T-cell (primary cell): ENCODE measurements around the gene PHF2. TPM values are rescaled to one million over a fixed set of nuclear protein-coding genes. Genes with fewer than 3 reads are reported as not detected.

ENCODE experiments used
- ATAC-seq, 4 experiments: fragments of 200-7000 bp in 3 of 4; fragments of 150-1000 bp in 1 of 4; cut with Tn5 transposase; replicated peaks in 1 of 4; 1 replicate in 3 of 4; 2 replicates in 1 of 4; pipeline ENCODE4 v1.10.0; 2021; ENCODE audit warnings: moderate library complexity in 3 of 4, mild to moderate bottlenecking in 2 of 4, moderate number of reproducible peaks in 1 of 4
- CTCF ChIA-PET, 2 donors: fragments of 300-600 bp; sonication (Branson Sonifier 250); formaldehyde crosslinking; loops; one replicate each; lab custom pipeline; 2022; ENCODE audit warnings: antibody characterized with exemption in 2 of 2; lab: Charles Lee
- POLR2A ChIA-PET, 2 donors: fragments of 300-600 bp; sonication (Branson Sonifier 250); formaldehyde crosslinking; loops; one replicate each; lab custom pipeline; 2022; ENCODE audit warnings: antibody characterized with exemption in 2 of 2; lab: Charles Lee
- DNase-seq, 35 experiments: peaks; one replicate each; pipeline versions ENCODE4 v3.0.0 to v3.0.0-alpha.2; 2013 to 2023
- H3K27ac ChIP-seq: one replicate; pipeline ENCODE4 v1.5.1; 2013; ENCODE audit warnings: low read length
- H3K27me3 ChIP-seq, 2 experiments: replicated peaks in 1 of 2; 1 replicate in 1 of 2; 2 replicates in 1 of 2; pipeline versions ENCODE4 v1.6.1 to v1.7.0; 2013; ENCODE audit warnings: low read length in 1 of 2, mixed read lengths in 1 of 2; ENCODE audit not compliant: control insufficient read depth in 2 of 2, insufficient read depth in 2 of 2; ENCODE audit errors: extremely low read depth in 1 of 2
- H3K36me3 ChIP-seq, 2 donors: 1 replicate in 1 of 2; 2 replicates in 1 of 2; pipeline versions ENCODE4 v1.6.1 to v1.7.0; 2013; ENCODE audit warnings: low read length in 1 of 2; ENCODE audit not compliant: control insufficient read depth in 2 of 2, insufficient read depth in 1 of 2; ENCODE audit errors: extremely low read depth in 1 of 2
- H3K4me1 ChIP-seq, 2 experiments: 1 replicate in 1 of 2; 2 replicates in 1 of 2; pipeline versions ENCODE4 v1.6.1 to v1.7.0; 2013; ENCODE audit warnings: low read length in 2 of 2, mixed read lengths in 1 of 2; ENCODE audit not compliant: insufficient read depth in 2 of 2, control insufficient read depth in 1 of 2; ENCODE audit errors: extremely low read depth in 1 of 2
- H3K4me3 ChIP-seq, 2 donors: 1 replicate in 1 of 2; 2 replicates in 1 of 2; pipeline versions ENCODE4 v1.5.1 to v1.7.0; 2013; ENCODE audit warnings: mild to moderate bottlenecking in 2 of 2, low read length in 1 of 2, moderate library complexity in 1 of 2; ENCODE audit not compliant: control insufficient read depth in 1 of 2; ENCODE audit errors: extremely low read depth in 1 of 2
- H3K9me3 ChIP-seq: 2 replicates; pipeline ENCODE4 v1.7.0; 2013
- H3K27ac Mint-ChIP-seq, 2 donors: one replicate each; pipeline ENCODE4 v1.8.0; 2020 to 2021; ENCODE audit warnings: mild to moderate bottlenecking in 2 of 2, mixed read lengths in 2 of 2
- H3K27me3 Mint-ChIP-seq, 2 donors: one replicate each; pipeline ENCODE4 v1.8.0; 2021 to 2022; ENCODE audit warnings: mixed read lengths in 2 of 2
- H3K36me3 Mint-ChIP-seq: one replicate; pipeline ENCODE4 v1.8.0; 2021; ENCODE audit warnings: mixed read lengths
- H3K4me1 Mint-ChIP-seq, 3 donors: one replicate each; pipeline ENCODE4 v1.8.0; 2020 to 2022; ENCODE audit warnings: mixed read lengths in 3 of 3, mild to moderate bottlenecking in 1 of 3
- H3K4me3 Mint-ChIP-seq, 3 donors: one replicate each; pipeline ENCODE4 v1.8.0; 2020 to 2022; ENCODE audit warnings: mild to moderate bottlenecking in 3 of 3, mixed read lengths in 3 of 3, moderate library complexity in 3 of 3
- H3K9me3 Mint-ChIP-seq, 3 donors: one replicate each; pipeline ENCODE4 v1.8.0; 2020 to 2022; ENCODE audit warnings: mixed read lengths in 3 of 3
- WGBS: methylation state at CpG from one replicate; pipeline ENCODE4 v1.1.5; 2013; ENCODE audit warnings: missing lambda C conversion rate; ENCODE audit not compliant: insufficient coverage; 5-methylcytosine and 5-hydroxymethylcytosine counted together
- total RNA-seq, 35 experiments: library from RNA in 6 of 35; stranded (reverse) in 6 of 35; fragments of 120-200 nt in 1 of 35; gene quantifications; one replicate each; pipeline versions ENCODE4 v1.2.1 to v1.2.4 and lab custom pipeline; 2013 to 2026

The PHF2 gene
- total RNA-seq, 5 donors from 2014 or later (not counting 1 experiment from before 2014, with no cell fraction given) = 24.6 to 38.5 (median 34.6) TPM

- H3K4me3 Mint-ChIP-seq = peak overlapping the region in 1 of 3 donors; percentile 28
- Histone ChIP-seq H3K36me3 (no peaks in the 10 kb centered on the region), H3K27me3 (no peaks in the 10 kb centered on the region), H3K4me1 (peaks cover 22 to 48% of the 10 kb centered on the region in 2 experiments), H3K9me3 (no peaks in the 10 kb centered on the region), H3K4me3 (no peak overlapping the region), H3K27ac (no peak overlapping the region)
- no peaks in the 10 kb centered on the region for H3K36me3 Mint-ChIP-seq
- no peaks in the 10 kb centered on the region for H3K27me3 Mint-ChIP-seq
- peaks cover 72 to 81% (median 76%) of the 10 kb centered on the region in 3 donors for H3K4me1 Mint-ChIP-seq
- POLR2A ChIA-PET = no interaction called here
- no peak for ATAC-seq
- CTCF ChIA-PET = no interaction called here
- DNase-seq = no peak
- no peak overlapping the region for H3K27ac Mint-ChIP-seq
- no peaks in the 10 kb centered on the region for H3K9me3 Mint-ChIP-seq
- WGBS = 75% methylated on average over 4 of the region's 5 CpGs
Observed at GRCh38 chr9:93595861-93596365, 19.5 kb downstream of the PHF2 start.

- H3K4me3 ChIP-seq = no peak overlapping the region
- Mint-ChIP-seq H3K36me3 (no peaks in the 10 kb centered on the region), H3K9me3 (no peaks in the 10 kb centered on the region), H3K4me3 (peak overlapping the region in 1 of 3 donors; percentile 28), H3K27me3 (no peaks in the 10 kb centered on the region), H3K4me1 (peaks cover 72 to 82% (median 76%) of the 10 kb centered on the region in 3 donors), H3K27ac (no peak overlapping the region)
- ATAC-seq (no peak), DNase-seq (no peak)
- H3K9me3 ChIP-seq = no peaks in the 10 kb centered on the region
- H3K27ac ChIP-seq = no peak overlapping the region
- H3K36me3 ChIP-seq = no peaks in the 10 kb centered on the region
- ChIA-PET CTCF (no interaction called here), POLR2A (no interaction called here)
- 89% methylated on average over 3 of the region's 4 CpGs for WGBS
- H3K27me3 ChIP-seq = no peaks in the 10 kb centered on the region
- H3K4me1 ChIP-seq = peaks cover 25 to 52% of the 10 kb centered on the region in 2 experiments
Observed at GRCh38 chr9:93596399-93596798, 20.0 kb downstream of the PHF2 start.

- no peak overlapping the region for H3K27ac ChIP-seq
- ChIA-PET POLR2A (no interaction called here), CTCF (no interaction called here)
- H3K36me3 ChIP-seq = no peaks in the 10 kb centered on the region
- Mint-ChIP-seq H3K4me3 (peak overlapping the region in 1 of 3 donors; percentile 64), H3K27ac (no peak overlapping the region), H3K4me1 (peaks cover 71 to 82% (median 72%) of the 10 kb centered on the region in 3 donors), H3K9me3 (no peaks in the 10 kb centered on the region), H3K36me3 (no peaks in the 10 kb centered on the region), H3K27me3 (no peaks in the 10 kb centered on the region)
- DNase-seq (no peak), ATAC-seq (no peak)
- 94% methylated on average over 6 of the region's 6 CpGs for WGBS
- H3K27me3 ChIP-seq = no peaks in the 10 kb centered on the region
- H3K4me1 ChIP-seq = peaks cover 25 to 53% of the 10 kb centered on the region in 2 experiments
- no peaks in the 10 kb centered on the region for H3K9me3 ChIP-seq
- H3K4me3 ChIP-seq = no peak overlapping the region
Observed at GRCh38 chr9:93597142-93597706, 20.8 kb downstream of the PHF2 start.

- Mint-ChIP-seq H3K9me3 (no peaks in the 10 kb centered on the region), H3K4me1 (peaks cover 64 to 76% (median 71%) of the 10 kb centered on the region in 3 donors), H3K36me3 (no peaks in the 10 kb centered on the region), H3K4me3 (peak overlapping the region in 1 of 3 donors; percentile 64), H3K27ac (no peak overlapping the region), H3K27me3 (no peaks in the 10 kb centered on the region)
- Histone ChIP-seq H3K4me1 (peaks cover 25 to 53% of the 10 kb centered on the region in 2 experiments), H3K4me3 (peak overlapping the region in 1 of 2 donors; percentile 1), H3K36me3 (no peaks in the 10 kb centered on the region), H3K27ac (no peak overlapping the region), H3K27me3 (no peaks in the 10 kb centered on the region), H3K9me3 (no peaks in the 10 kb centered on the region)
- no peak for ATAC-seq
- no peak for DNase-seq
- ChIA-PET POLR2A (no interaction called here), CTCF (no interaction called here)
- 95% methylated on average over 12 of the region's 15 CpGs for WGBS
Observed at GRCh38 chr9:93597871-93598646, 21.7 kb downstream of the PHF2 start.

GRCh38 chr9:93598647-93599241 lies 22.4 kb downstream of the PHF2 start:
- H3K36me3 ChIP-seq = peaks cover 0 to 2% of the 10 kb centered on the region in 2 donors
- Mint-ChIP-seq H3K27me3 (no peaks in the 10 kb centered on the region), H3K9me3 (no peaks in the 10 kb centered on the region), H3K4me1 (peaks cover 62 to 76% (median 69%) of the 10 kb centered on the region in 3 donors), H3K4me3 (peak overlapping the region in 2 of 3 donors; percentile 21 to 64), H3K27ac (peak overlapping the region in 1 of 2 donors; percentile 63), H3K36me3 (peaks cover 3% of the 10 kb centered on the region)
- H3K9me3 ChIP-seq = no peaks in the 10 kb centered on the region
- ChIA-PET POLR2A (no interaction called here), CTCF (no interaction called here)
- 39% methylated on average over 9 of the region's 11 CpGs for WGBS
- H3K4me1 ChIP-seq = peaks cover 25 to 53% of the 10 kb centered on the region in 2 experiments
- H3K27me3 ChIP-seq = no peaks in the 10 kb centered on the region
- H3K4me3 ChIP-seq = peak overlapping the region in 1 of 2 donors; percentile 18
- DNase-seq = peak in 11 of 35 experiments; percentile 10 to 51 (median 29)
- H3K27ac ChIP-seq = no peak overlapping the region
- ATAC-seq = peak; percentile 52 to 86 (median 64)
